Nephron (organoid): ENCODE data around the gene TSPAN16.

Experiments
- H3K27ac Mint-ChIP-seq, 3 experiments: 2 replicates each; pipeline ENCODE4 v1.8.0; 2020; ENCODE audit warnings: mixed read lengths in 3 of 3, mild to moderate bottlenecking in 2 of 3, moderate library complexity in 1 of 3
- H3K27me3 Mint-ChIP-seq: 2 replicates; pipeline ENCODE4 v1.8.0; 2021; ENCODE audit warnings: low read depth, mild to moderate bottlenecking, moderate library complexity, mixed read lengths
- H3K36me3 Mint-ChIP-seq: 2 replicates; pipeline ENCODE4 v1.8.0; 2020; ENCODE audit warnings: low read depth, mixed read lengths
- H3K4me1 Mint-ChIP-seq: 2 replicates; pipeline ENCODE4 v1.8.0; 2020; ENCODE audit warnings: mixed read lengths
- H3K4me3 Mint-ChIP-seq, 3 experiments: 2 replicates each; pipeline ENCODE4 v1.8.0; 2020; ENCODE audit warnings: mild to moderate bottlenecking in 3 of 3, mixed read lengths in 3 of 3, moderate library complexity in 2 of 3
- H3K9me3 Mint-ChIP-seq: 2 replicates; pipeline ENCODE4 v1.8.0; 2020; ENCODE audit warnings: mixed read lengths
- CTCF ChIP-seq, 3 experiments: fragments of 200-600 bp; sonication (generic); IDR thresholded peaks; one replicate each; pipeline ENCODE4 v1.5.0; 2021; ENCODE audit warnings: antibody characterized with exemption in 3 of 3; ENCODE audit not compliant: unreplicated experiment in 3 of 3

The TSPAN16 gene

GRCh38 chr19:11273296-11273695 lies 22.7 kb upstream of the TSPAN16 start:
- Mint-ChIP-seq H3K27ac (no peak overlapping the region), H3K9me3 (peaks cover 4% of the 10 kb centered on the region), H3K4me1 (peaks cover 17% of the 10 kb centered on the region), H3K27me3 (peaks cover 3% of the 10 kb centered on the region), H3K4me3 (no peak overlapping the region), H3K36me3 (peaks cover 3% of the 10 kb centered on the region)
- TF ChIP-seq CTCF (IDR thresholded peaks at IDR 0.05; ENCODE audit: unreplicated experiment in 3 of 3): no peak

GRCh38 chr19:11273989-11274388 lies 22.0 kb upstream of the TSPAN16 start:
- Mint-ChIP-seq H3K4me3 (no peak overlapping the region), H3K36me3 (peaks cover 3% of the 10 kb centered on the region), H3K4me1 (peaks cover 12% of the 10 kb centered on the region), H3K9me3 (peaks cover 4% of the 10 kb centered on the region), H3K27ac (no peak overlapping the region), H3K27me3 (peaks cover 3% of the 10 kb centered on the region)
- no peak for TF ChIP-seq CTCF (IDR thresholded peaks at IDR 0.05; ENCODE audit: unreplicated experiment in 3 of 3)

- H3K4me3 Mint-ChIP-seq: no peak overlapping the region
- no peak for TF ChIP-seq CTCF (IDR thresholded peaks at IDR 0.05; ENCODE audit: unreplicated experiment in 3 of 3)
- H3K9me3 Mint-ChIP-seq: peaks cover 2% of the 10 kb centered on the region
- H3K4me1 Mint-ChIP-seq: peaks cover 7% of the 10 kb centered on the region
- peaks cover 3% of the 10 kb centered on the region for H3K36me3 Mint-ChIP-seq
- H3K27me3 Mint-ChIP-seq: peaks cover 3% of the 10 kb centered on the region
- peak overlapping the region in 2 of 3 experiments; percentile 77 to 84 for H3K27ac Mint-ChIP-seq
Observed at GRCh38 chr19:11274533-11275086, 21.4 kb upstream of the TSPAN16 start.

- Mint-ChIP-seq H3K4me3 (no peak overlapping the region), H3K36me3 (peaks cover 3% of the 10 kb centered on the region), H3K27me3 (peaks cover 3% of the 10 kb centered on the region), H3K27ac (peak overlapping the region; percentile 31 to 77 (median 59)), H3K4me1 (peaks cover 17% of the 10 kb centered on the region), H3K9me3 (peaks cover 2% of the 10 kb centered on the region)
- TF ChIP-seq CTCF (IDR thresholded peaks at IDR 0.05; ENCODE audit: unreplicated experiment in 3 of 3): no peak
Observed at GRCh38 chr19:11278670-11279069, 17.3 kb upstream of the TSPAN16 start.

GRCh38 chr19:11279505-11280236 lies 16.3 kb upstream of the TSPAN16 start:
- peaks cover 22% of the 10 kb centered on the region for H3K4me1 Mint-ChIP-seq
- peak overlapping the region in 2 of 3 experiments; percentile 2 to 29 for H3K27ac Mint-ChIP-seq
- no peak overlapping the region for H3K4me3 Mint-ChIP-seq
- peaks cover 2% of the 10 kb centered on the region for H3K9me3 Mint-ChIP-seq
- H3K27me3 Mint-ChIP-seq: peaks cover 3% of the 10 kb centered on the region
- TF ChIP-seq CTCF (IDR thresholded peaks at IDR 0.05; ENCODE audit: unreplicated experiment in 3 of 3): no peak
- H3K36me3 Mint-ChIP-seq: peaks cover 3% of the 10 kb centered on the region
